Osteoblast (primary cell): Measurements from ENCODE around the gene MAST1. TPM values are rescaled to one million over a fixed set of nuclear protein-coding genes. Genes with fewer than 3 reads are reported as not detected.

Source experiments
- DNase-seq: peaks from one replicate; pipeline ENCODE4 v3.0.0; 2011; ENCODE audit warnings: low spot score, mixed read lengths; ENCODE audit not compliant: insufficient read length; ENCODE audit errors: missing footprints
- H2AFZ ChIP-seq: 2 replicates; pipeline ENCODE4 v1.6.0; 2011; ENCODE audit warnings: mild to moderate bottlenecking, low read length
- H3K27ac ChIP-seq: 2 replicates; pipeline ENCODE4 v1.5.1; 2011; ENCODE audit warnings: mild to moderate bottlenecking, low read depth, low read length, moderate library complexity
- H3K27me3 ChIP-seq: 2 replicates; pipeline ENCODE4 v1.6.0; 2012; ENCODE audit warnings: mild to moderate bottlenecking, control low read depth, inconsistent platforms, low read length, moderate library complexity; ENCODE audit not compliant: insufficient read depth
- H3K36me3 ChIP-seq: 2 replicates; pipeline ENCODE4 v1.5.1; 2011; ENCODE audit warnings: mild to moderate bottlenecking, low read length, control low read depth, moderate library complexity; ENCODE audit not compliant: insufficient read depth
- H3K4me1 ChIP-seq: 2 replicates; pipeline ENCODE4 v1.5.1; 2011; ENCODE audit warnings: mild to moderate bottlenecking, low read length, control low read depth, moderate library complexity; ENCODE audit not compliant: insufficient read depth
- H3K4me2 ChIP-seq: 2 replicates; pipeline ENCODE4 v1.6.0; 2011; ENCODE audit warnings: mild to moderate bottlenecking, low read length; ENCODE audit not compliant: insufficient read depth
- H3K4me3 ChIP-seq: fragments of 200-600 bp; sonication (generic); 3 replicates; pipeline ENCODE4 v1.5.1; 2012; ENCODE audit warnings: mild to moderate bottlenecking, low read length, inconsistent platforms; ENCODE audit not compliant: insufficient read depth
- H3K79me2 ChIP-seq: 2 replicates; pipeline ENCODE4 v1.6.0; 2012; ENCODE audit warnings: mild to moderate bottlenecking, low read length, control low read depth, inconsistent platforms; ENCODE audit not compliant: insufficient read depth
- H3K9me3 ChIP-seq: 2 replicates; pipeline ENCODE4 v1.5.1; 2011; ENCODE audit warnings: low read depth, low read length, control low read depth
- H4K20me1 ChIP-seq: 2 replicates; pipeline ENCODE4 v1.6.0; 2012; ENCODE audit warnings: mild to moderate bottlenecking, low read length, control low read depth; ENCODE audit not compliant: insufficient read depth
- CTCF ChIP-seq: IDR thresholded peaks from 2 replicates; pipeline ENCODE4 v1.5.1; 2011; ENCODE audit warnings: mild to moderate bottlenecking, low read depth, low read length, moderate library complexity; ENCODE audit errors: extremely low read depth
- total RNA-seq: library from RNA; depleted of rRNA; stranded (reverse); fragments of >200 nt; gene quantifications from 2 replicates; pipeline ENCODE4 v1.2.3, GENCODE V29; 2012

Gene MAST1
- total RNA-seq, 1 donor, result 0.72 TPM

GRCh38 chr19:12884926-12885748 is 46.8 kb downstream of the MAST1 start:
- Histone ChIP-seq H3K9me3 (peaks cover 9% of the 10 kb centered on the region), H3K4me3 (peak overlapping the region; percentile 48), H3K79me2 (no peaks in the 10 kb centered on the region), H3K27ac (no peak overlapping the region), H2AFZ (no peak overlapping the region), H3K4me2 (peak overlapping the region; percentile 54), H3K4me1 (peaks cover 6% of the 10 kb centered on the region), H4K20me1 (no peaks in the 10 kb centered on the region), H3K36me3 (no peaks in the 10 kb centered on the region), H3K27me3 (peaks cover 26% of the 10 kb centered on the region)
- peak; percentile 95 for DNase-seq
- TF ChIP-seq CTCF, result peak; percentile 43

GRCh38 chr19:12885749-12886650 is 47.7 kb downstream of the MAST1 start:
- Histone ChIP-seq H3K4me2 (peak overlapping the region; percentile 54), H3K27ac (no peak overlapping the region), H2AFZ (no peak overlapping the region), H3K36me3 (no peaks in the 10 kb centered on the region), H3K4me3 (peak overlapping the region; percentile 48), H3K4me1 (peaks cover 4% of the 10 kb centered on the region), H4K20me1 (no peaks in the 10 kb centered on the region), H3K79me2 (no peaks in the 10 kb centered on the region), H3K27me3 (peaks cover 26% of the 10 kb centered on the region), H3K9me3 (peaks cover 9% of the 10 kb centered on the region)
- DNase-seq, result peak; percentile 78
- no peak for TF ChIP-seq CTCF

GRCh38 chr19:12886651-12886968 is 48.3 kb downstream of the MAST1 start:
- H3K36me3 ChIP-seq, result no peaks in the 10 kb centered on the region
- no peak for TF ChIP-seq CTCF
- peaks cover 6% of the 10 kb centered on the region for H3K79me2 ChIP-seq
- peaks cover 8% of the 10 kb centered on the region for H3K4me1 ChIP-seq
- H3K9me3 ChIP-seq, result peaks cover 9% of the 10 kb centered on the region
- DNase-seq, result no peak
- H3K4me2 ChIP-seq, result no peak overlapping the region
- peaks cover 26% of the 10 kb centered on the region for H3K27me3 ChIP-seq
- no peak overlapping the region for H3K4me3 ChIP-seq
- H4K20me1 ChIP-seq, result peaks cover 2% of the 10 kb centered on the region
- no peak overlapping the region for H3K27ac ChIP-seq
- no peak overlapping the region for H2AFZ ChIP-seq
